Measurements from ENCODE around the gene KLHL42. TPM values are rescaled to one million over a fixed set of nuclear protein-coding genes. Genes with fewer than 3 reads are reported as not detected.

KLHL42 gene
- total and polyA plus RNA-seq, 2 experiments from 2014 or later, result 7.6 to 33.2 TPM

DNA sequence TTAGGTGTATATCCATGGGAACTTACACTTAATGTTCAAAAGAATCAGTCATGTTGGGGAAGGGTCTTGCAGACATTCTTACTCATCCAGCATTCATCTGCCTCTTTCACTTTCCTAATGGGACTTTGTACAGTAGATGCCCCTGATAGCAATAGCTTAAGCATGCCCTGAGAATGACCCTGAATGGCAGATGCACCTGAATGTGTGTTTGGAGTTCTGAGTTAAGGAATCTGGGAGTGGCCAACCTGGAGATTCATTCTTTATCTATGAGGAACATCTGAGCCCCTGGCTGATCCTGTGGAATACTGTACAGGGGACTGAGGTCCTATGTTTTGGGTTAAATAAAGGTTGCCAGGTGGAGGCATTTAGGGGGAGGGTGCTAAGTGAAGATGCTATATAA, 71.3 kb downstream of the KLHL42 start:
- H3K4me1 ChIP-seq (ENCODE audit: insufficient read depth), result no peaks in the 10 kb centered on the region
- H3K27ac Mint-ChIP-seq, result no peak overlapping the region
- no peaks in the 10 kb centered on the region; the same call in 1 of the 2 replicates for H3K9me2 ChIP-seq (ENCODE audit: insufficient read depth)
- H2AFZ ChIP-seq, result no peak overlapping the region
- DNase-seq (ENCODE audit: low spot score) (no peak), ATAC-seq (no peak)
- TF ChIP-seq, protein P1, sequence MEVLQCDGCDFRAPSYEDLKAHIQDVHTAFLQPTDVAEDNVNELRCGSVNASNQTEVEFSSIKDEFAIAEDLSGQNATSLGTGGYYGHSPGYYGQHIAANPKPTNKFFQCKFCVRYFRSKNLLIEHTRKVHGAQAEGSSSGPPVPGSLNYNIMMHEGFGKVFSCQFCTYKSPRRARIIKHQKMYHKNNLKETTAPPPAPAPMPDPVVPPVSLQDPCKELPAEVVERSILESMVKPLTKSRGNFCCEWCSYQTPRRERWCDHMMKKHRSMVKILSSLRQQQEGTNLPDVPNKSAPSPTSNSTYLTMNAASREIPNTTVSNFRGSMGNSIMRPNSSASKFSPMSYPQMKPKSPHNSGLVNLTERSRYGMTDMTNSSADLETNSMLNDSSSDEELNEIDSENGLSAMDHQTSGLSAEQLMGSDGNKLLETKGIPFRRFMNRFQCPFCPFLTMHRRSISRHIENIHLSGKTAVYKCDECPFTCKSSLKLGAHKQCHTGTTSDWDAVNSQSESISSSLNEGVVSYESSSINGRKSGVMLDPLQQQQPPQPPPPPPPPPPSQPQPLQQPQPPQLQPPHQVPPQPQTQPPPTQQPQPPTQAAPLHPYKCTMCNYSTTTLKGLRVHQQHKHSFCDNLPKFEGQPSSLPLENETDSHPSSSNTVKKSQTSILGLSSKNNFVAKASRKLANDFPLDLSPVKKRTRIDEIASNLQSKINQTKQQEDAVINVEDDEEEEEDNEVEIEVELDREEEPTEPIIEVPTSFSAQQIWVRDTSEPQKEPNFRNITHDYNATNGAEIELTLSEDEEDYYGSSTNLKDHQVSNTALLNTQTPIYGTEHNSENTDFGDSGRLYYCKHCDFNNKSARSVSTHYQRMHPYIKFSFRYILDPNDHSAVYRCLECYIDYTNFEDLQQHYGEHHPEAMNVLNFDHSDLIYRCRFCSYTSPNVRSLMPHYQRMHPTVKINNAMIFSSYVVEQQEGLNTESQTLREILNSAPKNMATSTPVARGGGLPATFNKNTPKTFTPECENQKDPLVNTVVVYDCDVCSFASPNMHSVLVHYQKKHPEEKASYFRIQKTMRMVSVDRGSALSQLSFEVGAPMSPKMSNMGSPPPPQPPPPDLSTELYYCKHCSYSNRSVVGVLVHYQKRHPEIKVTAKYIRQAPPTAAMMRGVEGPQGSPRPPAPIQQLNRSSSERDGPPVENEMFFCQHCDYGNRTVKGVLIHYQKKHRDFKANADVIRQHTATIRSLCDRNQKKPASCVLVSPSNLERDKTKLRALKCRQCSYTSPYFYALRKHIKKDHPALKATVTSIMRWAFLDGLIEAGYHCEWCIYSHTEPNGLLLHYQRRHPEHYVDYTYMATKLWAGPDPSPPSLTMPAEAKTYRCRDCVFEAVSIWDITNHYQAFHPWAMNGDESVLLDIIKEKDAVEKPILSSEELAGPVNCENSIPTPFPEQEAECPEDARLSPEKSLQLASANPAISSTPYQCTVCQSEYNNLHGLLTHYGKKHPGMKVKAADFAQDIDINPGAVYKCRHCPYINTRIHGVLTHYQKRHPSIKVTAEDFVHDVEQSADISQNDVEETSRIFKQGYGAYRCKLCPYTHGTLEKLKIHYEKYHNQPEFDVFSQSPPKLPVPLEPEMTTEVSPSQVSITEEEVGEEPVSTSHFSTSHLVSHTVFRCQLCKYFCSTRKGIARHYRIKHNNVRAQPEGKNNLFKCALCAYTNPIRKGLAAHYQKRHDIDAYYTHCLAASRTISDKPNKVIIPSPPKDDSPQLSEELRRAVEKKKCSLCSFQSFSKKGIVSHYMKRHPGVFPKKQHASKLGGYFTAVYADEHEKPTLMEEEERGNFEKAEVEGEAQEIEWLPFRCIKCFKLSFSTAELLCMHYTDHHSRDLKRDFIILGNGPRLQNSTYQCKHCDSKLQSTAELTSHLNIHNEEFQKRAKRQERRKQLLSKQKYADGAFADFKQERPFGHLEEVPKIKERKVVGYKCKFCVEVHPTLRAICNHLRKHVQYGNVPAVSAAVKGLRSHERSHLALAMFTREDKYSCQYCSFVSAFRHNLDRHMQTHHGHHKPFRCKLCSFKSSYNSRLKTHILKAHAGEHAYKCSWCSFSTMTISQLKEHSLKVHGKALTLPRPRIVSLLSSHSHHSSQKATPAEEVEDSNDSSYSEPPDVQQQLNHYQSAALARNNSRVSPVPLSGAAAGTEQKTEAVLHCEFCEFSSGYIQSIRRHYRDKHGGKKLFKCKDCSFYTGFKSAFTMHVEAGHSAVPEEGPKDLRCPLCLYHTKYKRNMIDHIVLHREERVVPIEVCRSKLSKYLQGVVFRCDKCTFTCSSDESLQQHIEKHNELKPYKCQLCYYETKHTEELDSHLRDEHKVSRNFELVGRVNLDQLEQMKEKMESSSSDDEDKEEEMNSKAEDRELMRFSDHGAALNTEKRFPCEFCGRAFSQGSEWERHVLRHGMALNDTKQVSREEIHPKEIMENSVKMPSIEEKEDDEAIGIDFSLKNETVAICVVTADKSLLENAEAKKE (CRISPR knock-in tag; IDR thresholded peaks at IDR 0.05), result no peak
- TF ChIP-seq STAT1 (IDR thresholded peaks at IDR 0.05; ENCODE audit: unreplicated experiment) (no peak), EZH2 (IDR thresholded peaks at IDR 0.05; ENCODE audit: low read depth, unreplicated experiment) (no peak), EZH2phosphoT487 (IDR thresholded peaks at IDR 0.05; ENCODE audit: unreplicated experiment) (no peak), NANOG (IDR thresholded peaks at IDR 0.05; ENCODE audit: borderline replicate concordance) (no peak)
- no peaks in the 10 kb centered on the region for H3K27me3 Mint-ChIP-seq (ENCODE audit: insufficient read depth, low read depth, poor library complexity)
- no peaks in the 10 kb centered on the region for H3K27me3 ChIP-seq (ENCODE audit: insufficient read depth)
- H3K36me3 Mint-ChIP-seq (ENCODE audit: low read depth), result no peaks in the 10 kb centered on the region
- H3K9me3 Mint-ChIP-seq, result peaks cover 3% of the 10 kb centered on the region; the same call in 2 of the 3 replicates
- H3K4me3 Mint-ChIP-seq, result no peak overlapping the region
- H3K36me3 ChIP-seq (ENCODE audit: insufficient read depth), result no peaks in the 10 kb centered on the region
- no peak overlapping the region for H3K27ac ChIP-seq (ENCODE audit: low read depth)
- H3K4me2 ChIP-seq, result no peak overlapping the region
- no peaks in the 10 kb centered on the region for H3F3A ChIP-seq (replicated peaks; ENCODE audit: low read depth)
- H4K20me1 ChIP-seq (replicated peaks; ENCODE audit: insufficient read depth), result no peaks in the 10 kb centered on the region
- H3K4me3 ChIP-seq, result no peak overlapping the region
- H3K4me1 Mint-ChIP-seq, result no peaks in the 10 kb centered on the region
- H3K79me2 ChIP-seq (replicated peaks; ENCODE audit: insufficient read depth), result no peaks in the 10 kb centered on the region

DNA sequence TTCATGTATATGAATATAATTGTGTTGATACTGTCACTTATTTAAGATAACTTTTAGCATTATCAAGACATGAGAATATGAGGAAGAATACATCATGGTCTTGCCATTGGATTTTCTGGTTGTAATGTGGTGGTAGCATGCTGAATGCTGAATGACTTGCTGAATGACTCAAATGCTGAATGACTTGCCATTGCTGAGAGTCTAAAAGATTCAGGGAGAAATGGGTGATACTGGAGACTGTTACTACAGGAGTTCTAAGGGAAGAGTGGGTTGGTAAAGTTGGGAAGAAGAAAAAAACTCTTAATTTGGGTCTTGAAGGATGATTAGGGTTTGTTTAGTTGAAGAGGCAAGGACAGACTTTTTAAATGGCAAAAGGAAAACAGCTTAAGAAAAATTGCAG, 72.1 kb downstream of the KLHL42 start:
- H3K27ac Mint-ChIP-seq, result no peak overlapping the region
- ATAC-seq (no peak), DNase-seq (ENCODE audit: low spot score) (no peak)
- no peaks in the 10 kb centered on the region for H3K36me3 Mint-ChIP-seq (ENCODE audit: low read depth)
- no peaks in the 10 kb centered on the region for H3K4me1 Mint-ChIP-seq
- Histone ChIP-seq H2AFZ (no peak overlapping the region), H4K20me1 (replicated peaks; ENCODE audit: insufficient read depth) (no peaks in the 10 kb centered on the region), H3K4me2 (no peak overlapping the region), H3K4me1 (ENCODE audit: insufficient read depth) (no peaks in the 10 kb centered on the region), H3K4me3 (no peak overlapping the region), H3K79me2 (replicated peaks; ENCODE audit: insufficient read depth) (no peaks in the 10 kb centered on the region), H3F3A (replicated peaks; ENCODE audit: low read depth) (no peaks in the 10 kb centered on the region), H3K27ac (ENCODE audit: low read depth) (no peak overlapping the region), H3K27me3 (ENCODE audit: insufficient read depth) (no peaks in the 10 kb centered on the region), H3K36me3 (ENCODE audit: insufficient read depth) (no peaks in the 10 kb centered on the region), H3K9me2 (ENCODE audit: insufficient read depth) (no peaks in the 10 kb centered on the region; the same call in 1 of the 2 replicates)
- TF ChIP-seq POLR2AphosphoS5 (IDR thresholded peaks at IDR 0.05; ENCODE audit: low read depth) (no peak), ZNF331 (CRISPR knock-in tag; IDR thresholded peaks at IDR 0.05; ENCODE audit: low read depth) (no peak), ZNF114 (CRISPR knock-in tag; IDR thresholded peaks at IDR 0.05) (no peak), JUNB (IDR thresholded peaks at IDR 0.05; ENCODE audit: unreplicated experiment) (no peak), STAT1 (IDR thresholded peaks at IDR 0.05; ENCODE audit: unreplicated experiment) (no peak), EZH2phosphoT487 (IDR thresholded peaks at IDR 0.05; ENCODE audit: unreplicated experiment) (no peak)
- TF ChIP-seq, protein P2, sequence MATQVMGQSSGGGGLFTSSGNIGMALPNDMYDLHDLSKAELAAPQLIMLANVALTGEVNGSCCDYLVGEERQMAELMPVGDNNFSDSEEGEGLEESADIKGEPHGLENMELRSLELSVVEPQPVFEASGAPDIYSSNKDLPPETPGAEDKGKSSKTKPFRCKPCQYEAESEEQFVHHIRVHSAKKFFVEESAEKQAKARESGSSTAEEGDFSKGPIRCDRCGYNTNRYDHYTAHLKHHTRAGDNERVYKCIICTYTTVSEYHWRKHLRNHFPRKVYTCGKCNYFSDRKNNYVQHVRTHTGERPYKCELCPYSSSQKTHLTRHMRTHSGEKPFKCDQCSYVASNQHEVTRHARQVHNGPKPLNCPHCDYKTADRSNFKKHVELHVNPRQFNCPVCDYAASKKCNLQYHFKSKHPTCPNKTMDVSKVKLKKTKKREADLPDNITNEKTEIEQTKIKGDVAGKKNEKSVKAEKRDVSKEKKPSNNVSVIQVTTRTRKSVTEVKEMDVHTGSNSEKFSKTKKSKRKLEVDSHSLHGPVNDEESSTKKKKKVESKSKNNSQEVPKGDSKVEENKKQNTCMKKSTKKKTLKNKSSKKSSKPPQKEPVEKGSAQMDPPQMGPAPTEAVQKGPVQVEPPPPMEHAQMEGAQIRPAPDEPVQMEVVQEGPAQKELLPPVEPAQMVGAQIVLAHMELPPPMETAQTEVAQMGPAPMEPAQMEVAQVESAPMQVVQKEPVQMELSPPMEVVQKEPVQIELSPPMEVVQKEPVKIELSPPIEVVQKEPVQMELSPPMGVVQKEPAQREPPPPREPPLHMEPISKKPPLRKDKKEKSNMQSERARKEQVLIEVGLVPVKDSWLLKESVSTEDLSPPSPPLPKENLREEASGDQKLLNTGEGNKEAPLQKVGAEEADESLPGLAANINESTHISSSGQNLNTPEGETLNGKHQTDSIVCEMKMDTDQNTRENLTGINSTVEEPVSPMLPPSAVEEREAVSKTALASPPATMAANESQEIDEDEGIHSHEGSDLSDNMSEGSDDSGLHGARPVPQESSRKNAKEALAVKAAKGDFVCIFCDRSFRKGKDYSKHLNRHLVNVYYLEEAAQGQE (IDR thresholded peaks at IDR 0.05; ENCODE audit: unreplicated experiment), result no peak
- H3K4me3 Mint-ChIP-seq, result no peak overlapping the region
- no peaks in the 10 kb centered on the region for H3K27me3 Mint-ChIP-seq (ENCODE audit: insufficient read depth, low read depth, poor library complexity)
- peaks cover 3% of the 10 kb centered on the region; the same call in 2 of the 3 replicates for H3K9me3 Mint-ChIP-seq

Measured in GM23338 (cell line).